BLaER1 treated with 17β-estradiol and CSF1 and Interleukin-3, amounts not matched to agents 10 nM and 100 nM (cell line): ENCODE results near the gene SPTSSA.

ENCODE experiments used
- H3K27ac ChIP-seq, 11 experiments: shearing (Covaris generic); formaldehyde crosslinking; 2 replicates each; pipeline ENCODE4 v1.8.1; 2022
- H3K27me3 ChIP-seq, 11 experiments: shearing (Covaris generic); formaldehyde crosslinking; 2 replicates each; pipeline ENCODE4 v1.8.1; 2022
- H3K36me3 ChIP-seq, 11 experiments: shearing (Covaris generic); formaldehyde crosslinking; 2 replicates each; pipeline ENCODE4 v1.8.1; 2022
- H3K4me1 ChIP-seq, 10 experiments: shearing (Covaris generic); formaldehyde crosslinking; 2 replicates each; pipeline ENCODE4 v1.8.1; 2022
- H3K4me2 ChIP-seq, 11 experiments: shearing (Covaris generic); formaldehyde crosslinking; 2 replicates each; pipeline ENCODE4 v1.8.1; 2022
- H3K4me3 ChIP-seq, 10 experiments: shearing (Covaris generic); formaldehyde crosslinking; 2 replicates each; pipeline ENCODE4 v1.8.1; 2022
- H3K9ac ChIP-seq, 11 experiments: shearing (Covaris generic); formaldehyde crosslinking; 2 replicates each; pipeline ENCODE4 v1.8.1; 2022
- H3K9me3 ChIP-seq, 11 experiments: shearing (Covaris generic); formaldehyde crosslinking; replicated peaks in 1 of 11; 2 replicates each; pipeline ENCODE4 v1.8.1; 2022
- H4K20me1 ChIP-seq, 11 experiments: shearing (Covaris generic); formaldehyde crosslinking; 2 replicates each; pipeline ENCODE4 v1.8.1; 2022
- Cebpa-rat ChIP-seq, 11 experiments: shearing (Covaris generic); IDR thresholded peaks; 2 replicates each; pipeline ENCODE4 v1.8.1; 2022

Gene SPTSSA

DNA sequence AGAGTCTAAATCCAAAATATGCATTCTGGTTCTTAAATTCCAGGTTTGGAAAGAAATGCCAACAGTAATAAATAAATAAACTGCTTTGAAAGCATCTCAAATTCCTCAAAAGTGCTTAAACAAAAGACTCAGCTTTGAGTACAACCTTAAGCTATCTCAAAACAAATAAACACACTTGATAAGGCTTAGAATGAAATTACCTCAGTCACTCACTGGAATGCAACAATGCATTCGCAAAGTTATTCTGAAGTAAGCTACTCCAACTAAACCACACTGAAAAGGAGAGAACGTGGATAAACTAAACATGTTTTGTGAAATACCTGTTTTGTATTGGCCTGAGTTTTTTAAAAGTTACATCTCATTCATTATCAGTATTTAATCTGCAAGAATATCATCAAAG lies 1.2 kb downstream of the SPTSSA start:
- Histone ChIP-seq H3K9me3 (no peaks in the 10 kb centered on the region), H3K27ac (peak overlapping the region in 10 of 11 experiments; percentile 27 to 92 (median 86); a peak in 17 of 22 replicates), H3K4me1 (peaks cover 23 to 41% (median 31%) of the 10 kb centered on the region in 10 experiments), H3K36me3 (peaks cover 9 to 25% (median 19%) of the 10 kb centered on the region in 11 experiments), H3K27me3 (no peaks in the 10 kb centered on the region), H3K9ac (peak overlapping the region; percentile 81 to 94 (median 91)), H3K4me2 (peak overlapping the region; percentile 68 to 91 (median 88)), H3K4me3 (peak overlapping the region; percentile 67 to 87 (median 80)), H4K20me1 (peaks cover 8 to 55% (median 32%) of the 10 kb centered on the region in 11 experiments; a peak in 19 of 22 replicates)
- no peak for TF ChIP-seq Cebpa-rat (IDR thresholded peaks at IDR 0.05)

DNA sequence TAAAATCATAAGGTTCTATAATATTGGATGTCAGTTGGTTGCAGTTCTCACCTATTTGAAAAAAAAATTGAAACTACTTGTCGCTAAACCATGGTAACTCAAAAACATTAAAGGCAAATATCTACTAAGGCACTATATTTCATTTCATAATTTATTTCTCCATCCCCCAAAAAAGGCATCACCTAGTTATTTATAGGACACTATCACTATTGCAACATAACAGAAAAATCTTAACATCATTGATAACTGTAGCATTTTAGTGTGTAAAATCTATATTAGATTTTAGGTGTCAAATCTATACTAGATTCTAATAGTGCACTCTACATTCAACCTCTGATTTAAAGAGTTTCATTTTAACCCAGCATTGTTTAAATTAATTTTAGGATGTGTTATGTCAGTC lies 1.7 kb downstream of the SPTSSA start:
- Histone ChIP-seq H3K4me2 (peak overlapping the region; percentile 68 to 91 (median 88); a peak in 20 of 22 replicates), H3K9ac (peak overlapping the region in 8 of 11 experiments; percentile 81 to 93 (median 91); a peak in 13 of 22 replicates), H3K4me3 (peak overlapping the region; percentile 67 to 87 (median 80); a peak in 14 of 20 replicates), H3K27me3 (no peaks in the 10 kb centered on the region), H3K4me1 (peaks cover 19 to 36% (median 26%) of the 10 kb centered on the region in 10 experiments), H3K9me3 (no peaks in the 10 kb centered on the region), H4K20me1 (peaks cover 8 to 61% (median 32%) of the 10 kb centered on the region in 11 experiments; a peak in 20 of 22 replicates), H3K27ac (peak overlapping the region in 3 of 11 experiments; percentile 84 to 86 (median 85); a peak in 2 of 22 replicates), H3K36me3 (peaks cover 14 to 31% (median 24%) of the 10 kb centered on the region in 11 experiments)
- no peak for TF ChIP-seq Cebpa-rat (IDR thresholded peaks at IDR 0.05)

DNA sequence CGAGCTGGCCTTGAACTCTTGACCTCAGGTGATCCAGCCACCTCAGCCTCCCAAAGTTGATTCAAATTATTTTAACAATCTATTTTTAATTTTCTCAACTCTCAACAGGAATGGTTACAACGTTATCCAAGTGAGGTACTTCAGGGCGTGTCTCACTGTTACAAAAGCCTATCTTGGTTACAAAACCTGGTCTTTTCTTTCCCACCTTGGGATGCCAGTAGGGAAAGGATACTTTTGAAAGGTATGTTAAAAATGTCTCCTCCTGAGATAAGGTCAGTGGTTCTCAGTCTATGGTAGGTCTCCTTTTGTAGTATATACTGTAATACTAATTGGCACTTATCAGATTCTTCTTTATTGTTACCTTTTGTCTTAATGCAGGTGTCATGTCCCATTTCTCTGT lies 4.9 kb downstream of the SPTSSA start:
- H3K4me1 ChIP-seq, result peaks cover 10 to 18% (median 17%) of the 10 kb centered on the region in 10 experiments; a peak in 19 of 20 replicates
- no peak overlapping the region for H3K4me2 ChIP-seq
- H3K9ac ChIP-seq, result no peak overlapping the region
- no peak overlapping the region for H3K27ac ChIP-seq
- no peaks in the 10 kb centered on the region for H3K9me3 ChIP-seq
- TF ChIP-seq Cebpa-rat (IDR thresholded peaks at IDR 0.05), result no peak
- peaks cover 8 to 92% (median 57%) of the 10 kb centered on the region in 11 experiments; a peak in 20 of 22 replicates for H4K20me1 ChIP-seq
- no peaks in the 10 kb centered on the region for H3K27me3 ChIP-seq
- no peak overlapping the region for H3K4me3 ChIP-seq
- H3K36me3 ChIP-seq, result peaks cover 34 to 62% (median 47%) of the 10 kb centered on the region in 11 experiments

DNA sequence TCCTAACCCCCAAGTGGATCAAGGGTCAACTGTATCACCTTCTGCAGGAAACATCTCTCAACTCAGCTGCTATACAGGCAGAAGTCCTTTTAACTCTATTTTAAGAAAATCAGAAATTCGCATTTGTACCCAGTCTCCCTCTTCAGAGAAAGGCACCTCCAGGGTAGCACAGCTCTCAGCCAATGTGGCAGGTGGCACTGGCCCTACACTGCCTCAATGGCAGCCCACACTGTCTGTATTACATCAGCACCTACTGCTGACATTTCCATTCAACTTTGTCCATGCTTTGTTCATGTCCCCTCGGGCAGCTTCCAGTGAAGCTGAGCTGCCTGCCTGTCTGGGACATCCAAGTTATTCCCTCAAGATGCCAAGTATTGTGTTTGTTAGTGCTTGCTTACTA lies 8.8 kb downstream of the SPTSSA start:
- Histone ChIP-seq H3K4me1 (no peaks in the 10 kb centered on the region), H3K27ac (no peak overlapping the region), H3K36me3 (peaks cover 59 to 100% (median 84%) of the 10 kb centered on the region in 11 experiments), H3K4me3 (no peak overlapping the region), H3K4me2 (no peak overlapping the region), H3K9ac (no peak overlapping the region), H3K27me3 (no peaks in the 10 kb centered on the region), H3K9me3 (peaks cover 0 to 8% (median 0%) of the 10 kb centered on the region in 11 experiments; a peak in 3 of 22 replicates), H4K20me1 (peaks cover 0 to 100% (median 55%) of the 10 kb centered on the region in 11 experiments; a peak in 20 of 22 replicates)
- no peak for TF ChIP-seq Cebpa-rat (IDR thresholded peaks at IDR 0.05)

- 0 out of 22 replicates have a peak overlapping the region, but pooled peaks of 1 of the 11 experiments have one; percentile 38 for H3K9ac ChIP-seq
- H3K27me3 ChIP-seq, result no peaks in the 10 kb centered on the region
- H3K27ac ChIP-seq, result no peak overlapping the region
- no peaks in the 10 kb centered on the region for H3K4me1 ChIP-seq
- peaks cover 67 to 100% (median 90%) of the 10 kb centered on the region in 11 experiments for H3K36me3 ChIP-seq
- TF ChIP-seq Cebpa-rat (IDR thresholded peaks at IDR 0.05), result no peak
- peaks cover 0 to 8% (median 0%) of the 10 kb centered on the region in 11 experiments; a peak in 3 of 22 replicates for H3K9me3 ChIP-seq
- no peak overlapping the region for H3K4me2 ChIP-seq
- H4K20me1 ChIP-seq, result peaks cover 0 to 100% (median 49%) of the 10 kb centered on the region in 11 experiments; a peak in 20 of 22 replicates
- no peak overlapping the region for H3K4me3 ChIP-seq
Measured at GRCh38 chr14:34452258-34452822, 9.7 kb downstream of the SPTSSA start.

DNA sequence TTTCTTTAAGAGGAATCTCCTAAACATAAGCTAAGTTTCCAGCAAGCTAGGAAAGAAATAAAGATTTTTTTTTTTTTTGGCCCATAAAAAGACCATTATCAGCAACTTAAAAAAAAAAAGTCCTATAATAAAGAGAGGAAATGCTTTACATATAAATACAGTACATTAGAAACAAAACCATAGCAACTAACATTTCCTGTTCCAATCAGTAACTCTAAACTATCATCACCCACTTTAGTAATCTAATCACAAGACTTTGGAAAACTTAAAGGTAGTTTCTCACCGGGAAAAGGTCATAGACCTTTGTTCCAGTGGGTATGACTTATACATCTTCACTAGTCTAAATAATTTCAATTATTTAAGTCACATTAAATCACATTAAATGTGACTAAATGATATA lies 11.1 kb downstream of the SPTSSA start:
- H3K27me3 ChIP-seq, result no peaks in the 10 kb centered on the region
- H3K9me3 ChIP-seq, result peaks cover 0 to 14% (median 0%) of the 10 kb centered on the region in 11 experiments; a peak in 8 of 22 replicates
- no peak overlapping the region for H3K4me2 ChIP-seq

GRCh38 chr14:34450542-34450915 lies 11.5 kb downstream of the SPTSSA start:
- no peak for TF ChIP-seq Cebpa-rat (IDR thresholded peaks at IDR 0.05)
- Histone ChIP-seq H3K9me3 (peaks cover 0 to 17% (median 0%) of the 10 kb centered on the region in 11 experiments; a peak in 9 of 22 replicates), H3K4me2 (no peak overlapping the region), H3K4me3 (no peak overlapping the region), H4K20me1 (peaks cover 0 to 99% (median 41%) of the 10 kb centered on the region in 11 experiments; a peak in 20 of 22 replicates), H3K4me1 (no peaks in the 10 kb centered on the region), H3K27ac (no peak overlapping the region), H3K36me3 (peaks cover 69 to 100% (median 89%) of the 10 kb centered on the region in 11 experiments), H3K9ac (no peak overlapping the region), H3K27me3 (no peaks in the 10 kb centered on the region)

More for the DNA sequence above, 11.1 kb downstream of the SPTSSA start:
- TF ChIP-seq Cebpa-rat (IDR thresholded peaks at IDR 0.05), result no peak
- no peak overlapping the region for H3K4me3 ChIP-seq
- peaks cover 73 to 100% (median 90%) of the 10 kb centered on the region in 11 experiments for H3K36me3 ChIP-seq
- H3K27ac ChIP-seq, result no peak overlapping the region
- H3K4me1 ChIP-seq, result no peaks in the 10 kb centered on the region
- peaks cover 0 to 99% (median 45%) of the 10 kb centered on the region in 11 experiments; a peak in 20 of 22 replicates for H4K20me1 ChIP-seq
- no peak overlapping the region for H3K9ac ChIP-seq

DNA sequence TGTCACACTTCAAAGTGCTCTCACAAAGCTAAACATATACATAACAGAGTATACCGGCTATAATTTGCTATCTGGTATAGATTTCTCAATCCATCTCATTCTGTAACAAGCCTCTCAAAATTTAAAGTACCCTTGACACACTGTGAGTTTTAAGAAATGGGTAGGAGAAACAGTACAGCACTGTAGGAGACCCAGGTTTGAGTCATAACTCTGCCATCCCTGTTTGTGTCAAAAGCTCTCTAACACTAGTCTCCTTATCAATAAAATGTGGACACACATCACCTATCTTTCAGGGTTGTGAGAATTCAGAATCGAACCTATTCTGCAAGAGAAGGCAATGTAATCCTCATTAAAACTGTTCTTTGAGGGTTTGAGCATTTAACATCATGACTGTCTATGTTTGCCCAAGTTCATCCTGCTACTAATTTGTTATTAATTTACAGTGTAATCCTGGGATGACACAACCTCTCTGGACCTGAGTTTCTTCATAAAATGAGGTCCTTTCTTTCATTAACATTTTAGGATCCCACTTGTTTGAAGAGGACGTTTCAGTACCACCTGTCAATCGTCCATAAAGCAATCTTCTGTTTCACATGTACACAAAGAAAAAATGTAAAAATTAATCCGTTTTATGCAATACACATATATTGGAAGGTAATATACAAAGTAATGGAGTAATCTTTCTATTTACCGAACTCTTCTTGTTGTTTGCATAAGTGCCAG lies 12.1 kb downstream of the SPTSSA start:
- H3K9me3 ChIP-seq, result peaks cover 0 to 22% (median 4%) of the 10 kb centered on the region in 11 experiments; a peak in 18 of 22 replicates
- H3K4me3 ChIP-seq, result no peak overlapping the region
- no peak for TF ChIP-seq Cebpa-rat (IDR thresholded peaks at IDR 0.05)
- no peaks in the 10 kb centered on the region for H3K27me3 ChIP-seq
- H3K9ac ChIP-seq, result no peak overlapping the region
- H3K36me3 ChIP-seq, result peaks cover 67 to 100% (median 89%) of the 10 kb centered on the region in 11 experiments
- H3K4me2 ChIP-seq, result no peak overlapping the region
- H4K20me1 ChIP-seq, result peaks cover 0 to 99% (median 35%) of the 10 kb centered on the region in 11 experiments; a peak in 20 of 22 replicates
- no peak overlapping the region for H3K27ac ChIP-seq
- H3K4me1 ChIP-seq, result no peaks in the 10 kb centered on the region

- Histone ChIP-seq H3K9me3 (peaks cover 0 to 24% (median 7%) of the 10 kb centered on the region in 11 experiments; a peak in 18 of 22 replicates), H3K27ac (no peak overlapping the region), H3K4me2 (no peak overlapping the region), H3K4me3 (no peak overlapping the region), H3K9ac (no peak overlapping the region), H3K27me3 (no peaks in the 10 kb centered on the region), H4K20me1 (peaks cover 0 to 70% (median 15%) of the 10 kb centered on the region in 11 experiments; a peak in 12 of 22 replicates), H3K4me1 (peaks cover 0 to 26% (median 2%) of the 10 kb centered on the region in 10 experiments; a peak in 8 of 20 replicates), H3K36me3 (peaks cover under 1 to 71% (median 35%) of the 10 kb centered on the region in 11 experiments; a peak in 20 of 22 replicates)
- TF ChIP-seq Cebpa-rat (IDR thresholded peaks at IDR 0.05), result no peak
Measured at GRCh38 chr14:34439090-34439489, 22.9 kb downstream of the SPTSSA start.
